IMR-90 (cell line): ENCODE data around the gene ITPKA. TPM values are rescaled to one million over a fixed set of nuclear protein-coding genes. Genes with fewer than 3 reads are reported as not detected.

ENCODE experiments used
- ATAC-seq: fragments of 200-7000 bp; cut with Tn5 transposase; 2 replicates; pipeline ENCODE4 v1.9.1; 2020; ENCODE audit warnings: low read depth, mild to moderate bottlenecking, moderate library complexity
- BruUV-seq: library from RNA; stranded (reverse); fragments of 400-500 nt; replicated peaks from 2 replicates; lab custom pipeline; 2021; lab: Mats Ljungman, UMichigan
- CTCF ChIA-PET: fragments of 300-600 bp; formaldehyde crosslinking; extraction: SDS; loops from one replicate; lab custom pipeline; 2021; ENCODE audit warnings: antibody characterized with exemption; lab: Yijun Ruan, JAX
- POLR2A ChIA-PET: fragments of 300-600 bp; sonication (Branson Sonifier 250); formaldehyde crosslinking; loops from one replicate; lab custom pipeline; 2022; ENCODE audit warnings: antibody characterized with exemption; ENCODE audit not compliant: unreplicated experiment; lab: Charles Lee
- DNase-seq: peaks from one replicate; pipeline ENCODE4 v3.0.0; 2013
- H2AFZ ChIP-seq: replicated peaks from 2 replicates; pipeline ENCODE3; 2013; ENCODE audit warnings: low read length, mild to moderate bottlenecking; ENCODE audit not compliant: poor library complexity
- H2AK5ac ChIP-seq: 2 replicates; pipeline ENCODE4 v1.6.1; 2013; ENCODE audit warnings: low read depth, low read length, inconsistent platforms
- H2AK9ac ChIP-seq: replicated peaks from 2 replicates; pipeline ENCODE3; 2013; ENCODE audit warnings: mild to moderate bottlenecking, low read depth, low read length, moderate library complexity; ENCODE audit not compliant: poor library complexity
- H2BK120ac ChIP-seq: 2 replicates; pipeline ENCODE4 v1.6.1; 2013; ENCODE audit warnings: low read depth, low read length, inconsistent platforms
- H2BK15ac ChIP-seq: 3 replicates; pipeline ENCODE4 v1.6.1; 2013; ENCODE audit warnings: low read depth, low read length, inconsistent platforms
- H2BK20ac ChIP-seq: 2 replicates; pipeline ENCODE4 v1.6.1; 2013; ENCODE audit warnings: low read depth, mild to moderate bottlenecking, inconsistent platforms, low read length, moderate library complexity
- H2BK5ac ChIP-seq: 2 replicates; pipeline ENCODE4 v1.6.1; 2013; ENCODE audit warnings: mild to moderate bottlenecking, low read depth, low read length, inconsistent platforms; ENCODE audit not compliant: poor library complexity, severe bottlenecking
- H3K14ac ChIP-seq: replicated peaks from 2 replicates; pipeline ENCODE4 v1.6.1; 2013; ENCODE audit warnings: low read depth, low read length, inconsistent platforms
- H3K18ac ChIP-seq: 2 replicates; pipeline ENCODE4 v1.6.1; 2013; ENCODE audit warnings: low read depth, low read length, control low read depth
- H3K23ac ChIP-seq: 2 replicates; pipeline ENCODE4 v1.6.1; 2013; ENCODE audit warnings: low read depth, low read length, inconsistent platforms
- H3K27ac ChIP-seq: 2 replicates; pipeline ENCODE4 v1.5.1; 2013; ENCODE audit warnings: mild to moderate bottlenecking, control low read depth, low read length; ENCODE audit not compliant: insufficient read depth
- H3K27me3 ChIP-seq: 2 replicates; pipeline ENCODE4 v1.6.1; 2013; ENCODE audit warnings: low read length; ENCODE audit not compliant: control insufficient read depth, insufficient read depth
- H3K36me3 ChIP-seq: 2 replicates; pipeline ENCODE4 v1.6.1; 2013; ENCODE audit warnings: low read length, mixed read lengths; ENCODE audit not compliant: control insufficient read depth, insufficient read depth
- H3K4ac ChIP-seq: 2 replicates; pipeline ENCODE4 v1.6.1; 2013; ENCODE audit warnings: low read depth, low read length, inconsistent platforms
- H3K4me1 ChIP-seq: 2 replicates; pipeline ENCODE4 v1.6.1; 2013; ENCODE audit warnings: low read length, mixed read lengths; ENCODE audit not compliant: control insufficient read depth, insufficient read depth
- H3K4me2 ChIP-seq: 2 replicates; pipeline ENCODE4 v1.6.1; 2013; ENCODE audit warnings: low read depth, mild to moderate bottlenecking, control low read depth, low read length, moderate library complexity
- H3K4me3 ChIP-seq: 2 replicates; pipeline ENCODE4 v1.5.1; 2013; ENCODE audit warnings: low read depth, mild to moderate bottlenecking, control low read depth, low read length, moderate library complexity; ENCODE audit not compliant: insufficient read depth
- H3K56ac ChIP-seq: 2 replicates; pipeline ENCODE4 v1.6.1; 2013; ENCODE audit warnings: low read length, inconsistent platforms; ENCODE audit not compliant: insufficient read depth; ENCODE audit errors: extremely low read depth
- H3K79me1 ChIP-seq, 2 experiments: 2 replicates each; pipeline ENCODE4 v1.6.1; 2013; ENCODE audit warnings: low read length in 2 of 2, inconsistent platforms in 1 of 2, low read depth in 1 of 2
- H3K9ac ChIP-seq: 2 replicates; pipeline ENCODE4 v1.6.1; 2013; ENCODE audit warnings: low read depth, low read length, control low read depth
- H3K9me1 ChIP-seq: 2 replicates; pipeline ENCODE4 v1.6.1; 2013; ENCODE audit warnings: low read length, inconsistent platforms; ENCODE audit not compliant: insufficient read depth
- H3K9me3 ChIP-seq: 2 replicates; pipeline ENCODE4 v1.6.1; 2013; ENCODE audit warnings: low read length; ENCODE audit not compliant: control insufficient read depth, insufficient read depth
- H4K20me1 ChIP-seq: 2 replicates; pipeline ENCODE4 v1.6.1; 2013; ENCODE audit warnings: low read length, inconsistent platforms; ENCODE audit not compliant: insufficient read depth
- H4K5ac ChIP-seq: 2 replicates; pipeline ENCODE4 v1.6.1; 2013; ENCODE audit warnings: mild to moderate bottlenecking, low read depth, low read length, control low read depth
- H4K8ac ChIP-seq, 2 experiments: 2 replicates each; pipeline ENCODE4 v1.6.1; 2013; ENCODE audit warnings: low read depth in 2 of 2, low read length in 2 of 2, control low read depth in 1 of 2, inconsistent platforms in 1 of 2
- H4K91ac ChIP-seq: 2 replicates; pipeline ENCODE4 v1.6.1; 2013; ENCODE audit warnings: low read depth, low read length, inconsistent platforms; ENCODE audit not compliant: insufficient read depth
- CHD1 ChIP-seq: IDR thresholded peaks from 2 replicates; pipeline ENCODE4 v1.6.1; 2012; ENCODE audit warnings: low read depth, low read length, improper control_type of control experiment
- POLR2A ChIP-seq: IDR thresholded peaks from 2 replicates; pipeline ENCODE4 v1.6.1; 2012; ENCODE audit warnings: mild to moderate bottlenecking, low read depth, low read length
- USF2 ChIP-seq: fragments of 150-350 bp; IDR thresholded peaks from 2 replicates; pipeline ENCODE4 v1.6.1; 2017; ENCODE audit warnings: mild to moderate bottlenecking, antibody characterized with exemption, low read length, low read depth
- WGBS, 2 experiments: methylation state at CpG; one replicate each; pipeline versions ENCODE4 v1.1.5 to v1.1.7; 2013; ENCODE audit warnings: missing lambda C conversion rate in 2 of 2; ENCODE audit not compliant: insufficient read length in 1 of 2; ENCODE audit errors: extremely low coverage in 2 of 2; 5-methylcytosine and 5-hydroxymethylcytosine counted together
- dilution Hi-C: fragments of 300-500 bp; cut with HindIII; formaldehyde crosslinking; loops from one replicate; pipeline ENCODE4 v1.14.3; 2018; ENCODE audit warnings: low sequenced_read_pairs; ENCODE audit not compliant: unreplicated experiment
- in situ Hi-C: fragments of 300-500 bp; cut with MboI; formaldehyde crosslinking; loops from 3 replicates; pipeline ENCODE4 v1.14.3; 2019; ENCODE audit warnings: low sequenced_read_pairs, inconsistent platforms, mixed read lengths
- intact Hi-C: fragments of 100-400 bp; cut with micrococcal nuclease; formaldehyde crosslinking; loops from 2 replicates; pipeline ENCODE4 v1.10.0; 2022
- polyA plus RNA-seq, 3 experiments: library from polyadenylated mRNA; depleted of rRNA; stranded (reverse); fragments of >200 nt; gene quantifications; 2 replicates each; pipeline ENCODE4 v1.2.3, GENCODE V29; 2012; ENCODE audit warnings: low replicate concordance in 1 of 3
- total RNA-seq: library from RNA; depleted of rRNA; stranded (reverse); fragments of >200 nt; gene quantifications from 2 replicates; pipeline ENCODE4 v1.2.3, GENCODE V29; 2012

ITPKA gene
- total and polyA plus RNA-seq, 2 of the 4 experiments (the other 2 are of a cell fraction) = 1.1 to 1.8 TPM

- Histone ChIP-seq H3K36me3 (peaks cover 54% of the 10 kb centered on the region), H2AFZ (no peak overlapping the region), H4K91ac (no peak overlapping the region), H2BK20ac (no peak overlapping the region), H3K23ac (no peak overlapping the region), H2AK9ac (no peak overlapping the region), H3K4ac (no peak overlapping the region), H2BK15ac (no peak overlapping the region), H4K5ac (no peak overlapping the region), H2BK5ac (no peak overlapping the region), H3K9ac (no peak overlapping the region), H2AK5ac (no peak overlapping the region), H3K4me1 (peaks cover 2% of the 10 kb centered on the region), H4K20me1 (no peaks in the 10 kb centered on the region), H3K9me1 (peaks cover 8% of the 10 kb centered on the region), H2BK120ac (no peak overlapping the region), H3K4me2 (no peak overlapping the region), H3K14ac (no peak overlapping the region), H4K8ac (no peak overlapping the region), H3K79me1 (peaks cover 4 to 12% of the 10 kb centered on the region in 2 experiments; a peak in 2 of 4 replicates), H3K4me3 (no peak overlapping the region), H3K27me3 (no peaks in the 10 kb centered on the region), H3K56ac (no peak overlapping the region), H3K27ac (no peak overlapping the region), H3K9me3 (no peaks in the 10 kb centered on the region), H3K18ac (no peak overlapping the region)
- dilution Hi-C loops = no loop called here
- in situ Hi-C loops = no loop called here
- no peak for DNase-seq
- no TSS peak for BruUV-seq
- 96% methylated on average over 4 of the region's 11 CpGs; no CpG with 5 or more reads in 1 of the 2 experiments for WGBS, 2 experiments
- intact Hi-C loops = no loop called here
- no peak for TF ChIP-seq CHD1
- no peak for TF ChIP-seq POLR2A
- no peak for TF ChIP-seq USF2
- ChIA-PET POLR2A (no interaction called here), CTCF (no interaction called here)
- ATAC-seq = no peak
Observed at GRCh38 chr15:41473418-41473817, 20.3 kb upstream of the ITPKA start.
